ENCODE data around the gene RAPGEF3.

The RAPGEF3 gene

DNA sequence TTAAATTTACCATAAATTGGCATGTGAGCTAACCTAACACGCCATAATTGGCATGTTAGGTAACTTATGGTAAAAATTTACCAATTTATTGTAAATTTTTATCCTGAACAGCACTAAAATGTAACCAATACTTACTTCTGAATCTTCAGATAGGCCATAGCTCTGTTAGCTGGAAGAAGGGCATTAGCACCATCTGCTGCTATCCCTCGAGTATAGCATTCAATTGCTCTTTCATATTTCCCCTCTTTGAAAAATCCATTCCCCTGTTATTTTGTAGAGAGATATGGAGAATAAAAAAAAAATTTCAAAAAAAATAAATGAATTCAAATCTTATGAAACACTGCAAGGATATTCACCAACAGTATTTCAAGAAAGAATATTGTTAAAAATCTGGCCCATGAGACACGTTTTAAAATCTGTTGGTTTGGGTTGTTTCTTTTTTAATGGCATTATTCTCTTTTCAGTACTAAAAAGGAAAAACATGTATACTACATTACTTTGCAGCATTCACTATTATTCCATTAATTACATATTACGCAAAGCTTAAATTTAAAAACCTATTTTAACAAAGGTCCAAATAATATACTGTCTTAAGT is 71.9 kb downstream of the RAPGEF3 start:
- no peak for DNase-seq (ENCODE audit: low read depth)

All from activated T-cell treated with anti-CD3 and anti-CD28 coated beads for 48 hours (primary cell).